Measurements from ENCODE around the gene RNASET2. TPM values are rescaled to one million over a fixed set of nuclear protein-coding genes. Genes with fewer than 3 reads are reported as not detected.

RNASET2 gene, protein sequence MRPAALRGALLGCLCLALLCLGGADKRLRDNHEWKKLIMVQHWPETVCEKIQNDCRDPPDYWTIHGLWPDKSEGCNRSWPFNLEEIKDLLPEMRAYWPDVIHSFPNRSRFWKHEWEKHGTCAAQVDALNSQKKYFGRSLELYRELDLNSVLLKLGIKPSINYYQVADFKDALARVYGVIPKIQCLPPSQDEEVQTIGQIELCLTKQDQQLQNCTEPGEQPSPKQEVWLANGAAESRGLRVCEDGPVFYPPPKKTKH
- total RNA-seq = 43.3 and 56.2 TPM in 2 replicates

DNA sequence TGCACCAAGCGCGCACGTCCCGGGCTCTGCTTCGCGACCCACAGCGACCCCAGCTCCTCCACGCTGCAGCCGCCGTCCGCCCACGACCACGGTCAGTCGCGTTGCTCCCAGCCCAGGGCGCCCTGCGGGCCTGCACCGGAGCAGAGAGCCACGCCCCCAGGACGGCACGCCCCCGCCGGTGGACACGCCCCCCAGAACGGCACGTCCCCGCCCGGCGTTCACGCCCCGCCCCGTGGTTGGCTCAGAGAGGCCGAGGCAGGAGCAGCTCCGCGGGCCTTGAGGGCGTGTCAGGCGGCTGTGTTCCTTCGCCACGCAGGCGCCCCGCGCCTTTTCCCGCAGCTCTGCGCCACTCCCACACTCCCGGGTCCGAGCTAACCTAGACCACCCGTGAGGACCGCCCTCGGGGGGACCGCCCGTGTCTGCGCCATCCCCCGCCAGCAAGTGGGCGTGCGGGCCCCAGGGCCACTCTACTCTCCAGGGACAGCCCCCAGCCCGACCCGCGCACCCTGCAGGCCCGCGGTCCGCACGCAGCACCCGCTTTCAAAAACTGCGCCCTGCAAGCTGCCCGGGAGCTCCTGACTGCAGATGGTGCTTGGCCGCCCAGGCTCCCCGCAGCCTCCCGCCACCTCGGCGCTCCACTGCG lies at the start of gene RNASET2:
TSS of gene RNASET2 (minus strand) at position 107 of the 643 bp plus-strand sequence. CDS start 368 bp downstream, outside the sequence.

DNA sequence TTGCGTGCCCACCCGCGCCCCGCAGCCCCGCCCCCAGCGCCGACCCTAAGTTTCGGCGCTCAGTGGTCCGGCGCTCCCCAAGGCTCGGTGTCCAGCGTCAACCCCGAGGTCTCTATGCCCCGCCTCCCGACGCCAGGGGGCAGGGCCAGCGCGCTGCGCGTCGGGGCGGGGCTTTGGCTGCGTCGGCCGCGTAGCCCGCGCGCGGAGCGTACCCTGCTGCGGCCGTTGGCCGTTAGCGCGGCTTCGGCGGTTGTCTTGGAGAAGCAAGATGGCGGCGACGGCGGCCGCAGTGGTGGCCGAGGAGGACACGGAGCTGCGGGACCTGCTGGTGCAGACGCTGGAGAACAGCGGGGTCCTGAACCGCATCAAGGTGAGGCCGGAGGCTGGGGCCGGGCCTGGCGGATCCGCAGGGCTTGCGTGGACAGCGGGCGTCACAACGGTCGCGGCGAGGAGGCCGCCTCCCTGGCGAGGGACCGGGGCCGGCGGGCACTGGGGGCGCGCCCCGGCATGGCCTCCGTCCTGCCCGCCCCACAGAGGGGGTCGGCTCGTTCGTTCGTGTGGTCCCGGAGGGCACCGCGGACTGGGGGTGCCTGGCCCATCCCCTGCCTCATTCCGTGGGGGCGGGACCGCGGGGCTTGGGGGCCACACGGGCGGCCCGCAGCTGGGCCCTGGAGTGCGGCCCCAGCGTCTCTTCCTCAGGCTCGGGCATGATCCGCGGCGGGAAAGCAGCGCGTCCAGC lies 43.0 kb upstream of the RNASET2 start, which contains the start of gene CEP43:
TSS of gene CEP43 (plus strand) at position 253 of the 739 bp plus-strand sequence. CDS start at position 269, 16 bp downstream.

Other genes starting within 250 kb of the RNASET2 start
- gene CEP43, start 42.8 kb upstream of the RNASET2 start, total RNA-seq = 17.5 and 20.1 TPM in 2 replicates
- gene CCR6, start 166.5 kb upstream of the RNASET2 start, total RNA-seq = not detected in 2 replicates
- gene GPR31, start 201.4 kb upstream of the RNASET2 start, total RNA-seq = not detected in 2 replicates

All from smooth muscle cell of the pulmonary artery (primary cell).